Stimulated activated CD4-positive, alpha-beta T cell treated with anti-CD3 and anti-CD28 coated beads, TNF-alpha, amount 100 ng/mL, for 24 hours (primary cell): ENCODE measurements around the gene CSH2.
"Not testable (repeated sequence)": the region's sequence is repeated elsewhere in the genome, so short reads cannot be mapped to it uniquely, and the experiment has no call there.

ENCODE experiments used
- DNase-seq, 3 experiments: peaks; one replicate each; pipeline ENCODE4 v3.0.0-alpha.2; 2020; ENCODE audit warnings: low read depth in 3 of 3

The CSH2 gene

GRCh38 chr17:63896524-63897354 is 23.3 kb upstream of the CSH2 start, which contains the start of gene CSH1:
TSS of gene CSH1 (minus strand) at chr17:63896574. CDS start at chr17:63896511, 63 bp downstream.
- not testable (repeated sequence) for DNase-seq

GRCh38 chr17:63894821-63895220 is 21.3 kb upstream of the CSH2 start:
- not testable (repeated sequence) for DNase-seq

GRCh38 chr17:63894021-63894420 is 20.5 kb upstream of the CSH2 start:
- not testable (repeated sequence) for DNase-seq

- not testable (repeated sequence) for DNase-seq
These were observed 19.0 kb upstream of the CSH2 start for GRCh38 chr17:63892316-63893037.

GRCh38 chr17:63889026-63889848 is 15.8 kb upstream of the CSH2 start:
- DNase-seq: not testable (repeated sequence)

- not testable (repeated sequence) for DNase-seq
These were observed 11.6 kb upstream of the CSH2 start for GRCh38 chr17:63885119-63885518.

GRCh38 chr17:63882626-63883126 is 9.2 kb upstream of the CSH2 start:
- not testable (repeated sequence) for DNase-seq

GRCh38 chr17:63881935-63882601 is 8.6 kb upstream of the CSH2 start, which contains the start of gene GH2:
TSS of gene GH2 (minus strand) at chr17:63881944. CDS start at chr17:63881801, 143 bp downstream.
- DNase-seq: peak; percentile 31 to 55 (median 37)

- DNase-seq: not testable (repeated sequence)
These were observed 7.9 kb upstream of the CSH2 start for GRCh38 chr17:63881337-63881736.

- DNase-seq: no peak
These were observed 7.2 kb upstream of the CSH2 start for GRCh38 chr17:63880706-63881105.

- not testable (repeated sequence) for DNase-seq
These were observed 4.9 kb upstream of the CSH2 start for GRCh38 chr17:63878413-63878812.

GRCh38 chr17:63874693-63875092 is 1.2 kb upstream of the CSH2 start:
- DNase-seq: not testable (repeated sequence)

- not testable (repeated sequence) for DNase-seq
These were observed 667 bp upstream of the CSH2 start for GRCh38 chr17:63874061-63874626.

- not testable (repeated sequence) for DNase-seq
These were observed 1.7 kb downstream of the CSH2 start for GRCh38 chr17:63871646-63872365.

GRCh38 chr17:63870292-63870665 is 3.2 kb downstream of the CSH2 start:
- not testable (repeated sequence) for DNase-seq

- not testable (repeated sequence) for DNase-seq
These were observed 3.8 kb downstream of the CSH2 start for GRCh38 chr17:63869491-63870291.

- not testable (repeated sequence) for DNase-seq
These were observed 6.9 kb downstream of the CSH2 start for GRCh38 chr17:63866625-63867024.

- no peak for DNase-seq
These were observed 14.2 kb downstream of the CSH2 start for GRCh38 chr17:63859257-63859656.

GRCh38 chr17:63856425-63856824 is 17.1 kb downstream of the CSH2 start:
- DNase-seq: not testable (repeated sequence)
